GM15510 (cell line): Measurements from ENCODE around the gene CAPN5.

Experiments used
- POLR2A ChIP-seq: IDR thresholded peaks from 3 replicates; pipeline ENCODE4 v1.6.1; 2011; ENCODE audit warnings: borderline replicate concordance; ENCODE audit not compliant: insufficient read length; ENCODE audit errors: extremely low read depth

The CAPN5 gene

GRCh38 chr11:77094841-77095365 is 28.1 kb downstream of the CAPN5 start:
- TF ChIP-seq POLR2A, result no peak

GRCh38 chr11:77095551-77096490 is 29.1 kb downstream of the CAPN5 start:
- TF ChIP-seq POLR2A, result no peak

- TF ChIP-seq POLR2A, result no peak
Measured at GRCh38 chr11:77096591-77097019, 29.8 kb downstream of the CAPN5 start.

- no peak for TF ChIP-seq POLR2A
Measured at GRCh38 chr11:77100166-77101042, 33.6 kb downstream of the CAPN5 start.

GRCh38 chr11:77101043-77101537 is 34.3 kb downstream of the CAPN5 start:
- no peak for TF ChIP-seq POLR2A

- no peak for TF ChIP-seq POLR2A
Measured at GRCh38 chr11:77102246-77103210, 35.8 kb downstream of the CAPN5 start, which contains the start of gene OMP. OMP (plus strand) TSS chr11:77102840; CDS start chr11:77102840, 0 bp downstream.

- no peak for TF ChIP-seq POLR2A
Measured at GRCh38 chr11:77103319-77103718, 36.5 kb downstream of the CAPN5 start.

GRCh38 chr11:77104727-77105126 is 38.0 kb downstream of the CAPN5 start:
- TF ChIP-seq POLR2A, result no peak

- no peak for TF ChIP-seq POLR2A
Measured at GRCh38 chr11:77106321-77106720, 39.5 kb downstream of the CAPN5 start.

GRCh38 chr11:77106759-77107158 is 40.0 kb downstream of the CAPN5 start:
- TF ChIP-seq POLR2A, result no peak

GRCh38 chr11:77107950-77108349 is 41.2 kb downstream of the CAPN5 start:
- TF ChIP-seq POLR2A, result no peak

GRCh38 chr11:77108436-77108835 is 41.7 kb downstream of the CAPN5 start:
- TF ChIP-seq POLR2A, result no peak

GRCh38 chr11:77109236-77110019 is 42.7 kb downstream of the CAPN5 start:
- no peak for TF ChIP-seq POLR2A
